ENCODE measurements around the gene POLR3GL. TPM values are rescaled to one million over a fixed set of nuclear protein-coding genes. Genes with fewer than 3 reads are reported as not detected.

The POLR3GL gene
- total and polyA plus RNA-seq, 4 donors = 9.4 to 34.3 (median 27.3) TPM

- H3K9ac ChIP-seq (ENCODE audit: insufficient read depth in 1 of 2, low read length in 2 of 2) = peak overlapping the region; percentile 21 to 70
- peak overlapping the region; percentile 80 to 91 for H3K27ac ChIP-seq (ENCODE audit: low read depth in 1 of 2, low read length in 1 of 2)
- TF ChIP-seq CTCF (IDR thresholded peaks at IDR 0.05; ENCODE audit: control extremely low read depth, extremely low read depth) = peak; percentile 1
- H3K27me3 ChIP-seq (ENCODE audit: control insufficient read depth in 3 of 3, insufficient read depth in 3 of 3, low read length in 2 of 3) = peaks cover 0 to 14% (median 4%) of the 10 kb centered on the region in 3 donors
- H3K36me3 ChIP-seq (ENCODE audit: control insufficient read depth in 4 of 4, insufficient read depth in 4 of 4, low read length in 4 of 4) = no peaks in the 10 kb centered on the region
- no peaks in the 10 kb centered on the region for H3K9me3 ChIP-seq (ENCODE audit: control insufficient read depth in 4 of 4, insufficient read depth in 3 of 4, low read length in 3 of 4)
- 1% methylated on average over 40 to 44 of the region's 44 CpGs for WGBS, 2 donors
- DNase-seq (peak; percentile 91 to 92 (median 91)), ATAC-seq (ENCODE audit: insufficient read depth, low FRiP score) (peak; percentile 21)
- H3K4me3 ChIP-seq = peak overlapping the region; percentile 60
- H3K4me1 ChIP-seq (ENCODE audit: control insufficient read depth in 5 of 5, insufficient read depth in 5 of 5, low read length in 5 of 5) = peaks cover 15 to 67% (median 20%) of the 10 kb centered on the region in 5 donors
Measured at GRCh38 chr1:145960468-145961108, 3.9 kb upstream of the POLR3GL start.

GRCh38 chr1:145961109-145961424 lies 3.4 kb upstream of the POLR3GL start:
- no peaks in the 10 kb centered on the region for H3K36me3 ChIP-seq (ENCODE audit: control insufficient read depth in 4 of 4, insufficient read depth in 4 of 4, low read length in 4 of 4)
- peaks cover 11 to 62% (median 18%) of the 10 kb centered on the region in 5 donors for H3K4me1 ChIP-seq (ENCODE audit: control insufficient read depth in 5 of 5, insufficient read depth in 5 of 5, low read length in 5 of 5)
- H3K27ac ChIP-seq (ENCODE audit: low read depth in 1 of 2, low read length in 1 of 2) = peak overlapping the region; percentile 80 to 91
- ATAC-seq (ENCODE audit: insufficient read depth, low FRiP score) (no peak), DNase-seq (no peak)
- H3K9ac ChIP-seq (ENCODE audit: insufficient read depth in 1 of 2, low read length in 2 of 2) = peak overlapping the region; percentile 21 to 70
- WGBS, 2 donors = 1% methylated on average over 19 to 22 of the region's 22 CpGs
- peaks cover 0 to 14% (median 4%) of the 10 kb centered on the region in 3 donors for H3K27me3 ChIP-seq (ENCODE audit: control insufficient read depth in 3 of 3, insufficient read depth in 3 of 3, low read length in 2 of 3)
- no peak for TF ChIP-seq CTCF (IDR thresholded peaks at IDR 0.05; ENCODE audit: control extremely low read depth, extremely low read depth)
- H3K4me3 ChIP-seq = peak overlapping the region; percentile 60
- no peaks in the 10 kb centered on the region for H3K9me3 ChIP-seq (ENCODE audit: control insufficient read depth in 4 of 4, insufficient read depth in 3 of 4, low read length in 3 of 4)

- 1% methylated on average over 50 to 57 of the region's 57 CpGs for WGBS, 2 donors
- Histone ChIP-seq H3K27ac (ENCODE audit: low read depth in 1 of 2, low read length in 1 of 2) (peak overlapping the region in 1 of 2 donors; percentile 91), H3K9ac (ENCODE audit: insufficient read depth in 1 of 2, low read length in 2 of 2) (no peak overlapping the region), H3K9me3 (ENCODE audit: control insufficient read depth in 4 of 4, insufficient read depth in 3 of 4, low read length in 3 of 4) (no peaks in the 10 kb centered on the region), H3K4me1 (ENCODE audit: control insufficient read depth in 5 of 5, insufficient read depth in 5 of 5, low read length in 5 of 5) (peaks cover 11 to 58% (median 18%) of the 10 kb centered on the region in 5 donors), H3K4me3 (peak overlapping the region; percentile 60), H3K27me3 (ENCODE audit: control insufficient read depth in 3 of 3, insufficient read depth in 3 of 3, low read length in 2 of 3) (peaks cover 0 to 10% (median 4%) of the 10 kb centered on the region in 3 donors), H3K36me3 (ENCODE audit: control insufficient read depth in 4 of 4, insufficient read depth in 4 of 4, low read length in 4 of 4) (no peaks in the 10 kb centered on the region)
- DNase-seq (peak; percentile 34 to 47 (median 42)), ATAC-seq (ENCODE audit: insufficient read depth, low FRiP score) (no peak)
- no peak for TF ChIP-seq CTCF (IDR thresholded peaks at IDR 0.05; ENCODE audit: control extremely low read depth, extremely low read depth)
Measured at GRCh38 chr1:145961425-145962156, 2.9 kb upstream of the POLR3GL start.
